Kidney (tissue), 14 donors: Measurements from ENCODE around the gene CILP2. TPM values are rescaled to one million over a fixed set of nuclear protein-coding genes. Genes with fewer than 3 reads are reported as not detected.

ENCODE experiments used
- DNase-seq, 5 donors: peaks; one replicate each; pipeline ENCODE4 v3.0.0-alpha.2; 2013 to 2020
- FAIRE-seq: peaks from 2 replicates; lab custom pipeline; 2012; peaks lifted over from hg19 to GRCh38; lab: Jason Lieb, UNC
- H3K27ac ChIP-seq, 2 donors: one replicate each; pipeline ENCODE4 v1.7.0; 2013; ENCODE audit warnings: low read depth in 2 of 2, low read length in 2 of 2, inconsistent platforms in 1 of 2
- H3K27me3 ChIP-seq: one replicate; pipeline ENCODE4 v1.7.1; 2013; ENCODE audit warnings: low read length, inconsistent platforms; ENCODE audit not compliant: control insufficient read depth, insufficient read depth
- H3K36me3 ChIP-seq, 3 donors: one replicate each; pipeline versions ENCODE4 v1.7.0 to v1.7.1; 2013; ENCODE audit warnings: low read length in 3 of 3, control low read depth in 1 of 3, inconsistent platforms in 1 of 3; ENCODE audit not compliant: insufficient read depth in 3 of 3, control insufficient read depth in 2 of 3
- H3K4me1 ChIP-seq, 3 donors: one replicate each; pipeline versions ENCODE4 v1.7.0 to v1.7.1; 2013; ENCODE audit warnings: low read length in 3 of 3, inconsistent platforms in 1 of 3, low read depth in 1 of 3; ENCODE audit not compliant: control insufficient read depth in 2 of 3, insufficient read depth in 2 of 3
- H3K4me3 ChIP-seq, 3 donors: one replicate each; pipeline versions ENCODE4 v1.7.0 to v1.8.1; 2013; ENCODE audit warnings: low read length in 3 of 3, control low read depth in 1 of 3, inconsistent platforms in 1 of 3
- H3K9ac ChIP-seq, 3 donors: one replicate each; pipeline versions ENCODE4 v1.7.0 to v1.7.1; 2013; ENCODE audit warnings: low read length in 3 of 3, control low read depth in 1 of 3, inconsistent platforms in 1 of 3
- H3K9me3 ChIP-seq, 3 donors: one replicate each; pipeline versions ENCODE4 v1.7.0 to v1.7.1; 2013; ENCODE audit warnings: low read length in 3 of 3, control low read depth in 1 of 3, inconsistent platforms in 1 of 3; ENCODE audit not compliant: control insufficient read depth in 2 of 3, insufficient read depth in 1 of 3
- intact Hi-C: fragments of 100-400 bp; cut with DNase I; formaldehyde crosslinking; loops from one replicate; pipeline ENCODE4 v1.11.1; 2022
- polyA plus RNA-seq: library from polyadenylated mRNA; stranded (reverse); fragments of 350-450 nt; fragmentation: Illumina TruSeq; extraction: RNeasy Lipid Tissue Mini Kit (QIAGEN cat#74804); gene quantifications from one replicate; pipeline ENCODE4 v1.2.3, GENCODE V29; 2014; ENCODE audit warnings: low read depth, low replicate concordance; ENCODE audit not compliant: insufficient read depth
- total RNA-seq: library from RNA; stranded (reverse); fragmentation: NEBNext Ultra II Directional; extraction: Animal tissue kit (Norgen Biotek cat#: 25700); gene quantifications from one replicate; pipeline ENCODE4 v1.2.1, GENCODE V29; 2021
- TF ChIP-seq, protein P1 (sequence below): IDR thresholded peaks from 3 replicates; pipeline ENCODE4 v1.5.1; 2012; ENCODE audit warnings: mild to moderate bottlenecking, moderate library complexity, borderline replicate concordance; ENCODE audit not compliant: insufficient read depth; ENCODE audit errors: extremely low read depth
- donor health status: control.
- donor health status: control.
- donor health status: control.
- donor health status: control.
- donor health status: control.
- donor health status: DM: yes; HTN: yes; CAD: no.
- donor health status: Normal renal cell carcinoma (clear cell type).

CILP2 gene
- total and polyA plus RNA-seq, 2 donors from 2014 or later = 0.41 TPM; not detected in 1

DNA sequence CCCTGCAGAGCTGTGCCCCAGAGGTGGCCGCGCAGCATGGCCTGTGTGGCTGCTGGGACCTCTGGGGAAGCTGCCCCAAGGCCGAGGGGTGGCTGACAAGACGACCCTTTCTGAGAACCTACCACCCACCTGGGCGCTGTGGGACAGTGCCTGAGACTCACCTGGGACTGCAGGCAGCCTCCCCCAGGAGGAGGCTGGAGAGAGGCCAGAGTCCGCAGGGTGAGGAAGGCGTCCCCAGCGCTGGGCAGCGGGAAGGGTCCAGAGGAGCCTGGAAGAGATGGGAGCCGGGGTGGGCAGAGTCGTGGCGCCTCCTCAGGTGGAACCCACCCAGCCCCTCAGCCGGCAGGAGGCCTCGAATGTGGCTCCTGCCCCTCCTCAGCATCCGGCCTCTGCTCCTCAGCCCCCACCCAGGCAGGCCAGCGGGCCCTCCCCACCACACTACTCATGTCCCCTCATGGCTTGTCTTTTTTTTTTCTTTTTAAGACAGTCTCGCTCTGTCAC lies 25.3 kb downstream of the CILP2 start:
- DNase-seq (no peak), FAIRE-seq (no peak)

DNA sequence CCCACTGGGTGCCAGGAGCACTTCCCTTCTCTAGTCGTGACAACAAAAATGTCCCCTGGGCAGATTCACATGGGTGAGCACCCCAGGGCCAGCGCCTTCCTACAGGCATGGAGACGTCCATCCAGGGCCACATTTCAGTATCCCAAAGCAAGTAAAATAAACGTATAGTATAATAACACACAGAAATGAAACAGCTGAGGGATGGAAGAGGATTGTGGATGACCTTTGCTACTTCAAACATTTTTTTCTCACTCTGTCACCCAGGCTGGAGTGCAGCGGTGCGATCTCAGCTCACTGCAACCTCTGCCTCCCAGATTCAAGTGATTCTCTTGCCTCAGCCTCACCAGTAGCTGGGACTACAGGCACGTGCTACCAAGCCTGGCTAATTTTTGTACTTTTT lies 28.2 kb downstream of the CILP2 start:
- Histone ChIP-seq H3K4me3 (no peak overlapping the region), H3K27ac (no peak overlapping the region), H3K36me3 (no peaks in the 10 kb centered on the region), H3K9ac (no peak overlapping the region), H3K9me3 (no peaks in the 10 kb centered on the region), H3K27me3 (no peaks in the 10 kb centered on the region), H3K4me1 (no peaks in the 10 kb centered on the region)
- intact Hi-C loops = no loop called here
- TF ChIP-seq, protein P1, sequence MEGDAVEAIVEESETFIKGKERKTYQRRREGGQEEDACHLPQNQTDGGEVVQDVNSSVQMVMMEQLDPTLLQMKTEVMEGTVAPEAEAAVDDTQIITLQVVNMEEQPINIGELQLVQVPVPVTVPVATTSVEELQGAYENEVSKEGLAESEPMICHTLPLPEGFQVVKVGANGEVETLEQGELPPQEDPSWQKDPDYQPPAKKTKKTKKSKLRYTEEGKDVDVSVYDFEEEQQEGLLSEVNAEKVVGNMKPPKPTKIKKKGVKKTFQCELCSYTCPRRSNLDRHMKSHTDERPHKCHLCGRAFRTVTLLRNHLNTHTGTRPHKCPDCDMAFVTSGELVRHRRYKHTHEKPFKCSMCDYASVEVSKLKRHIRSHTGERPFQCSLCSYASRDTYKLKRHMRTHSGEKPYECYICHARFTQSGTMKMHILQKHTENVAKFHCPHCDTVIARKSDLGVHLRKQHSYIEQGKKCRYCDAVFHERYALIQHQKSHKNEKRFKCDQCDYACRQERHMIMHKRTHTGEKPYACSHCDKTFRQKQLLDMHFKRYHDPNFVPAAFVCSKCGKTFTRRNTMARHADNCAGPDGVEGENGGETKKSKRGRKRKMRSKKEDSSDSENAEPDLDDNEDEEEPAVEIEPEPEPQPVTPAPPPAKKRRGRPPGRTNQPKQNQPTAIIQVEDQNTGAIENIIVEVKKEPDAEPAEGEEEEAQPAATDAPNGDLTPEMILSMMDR = no peak
- FAIRE-seq = no peak
- no peak for DNase-seq

More for the DNA sequence above, 25.3 kb downstream of the CILP2 start:
- Histone ChIP-seq H3K4me1 (no peaks in the 10 kb centered on the region), H3K9ac (no peak overlapping the region), H3K36me3 (no peaks in the 10 kb centered on the region), H3K9me3 (no peaks in the 10 kb centered on the region), H3K4me3 (no peak overlapping the region), H3K27ac (no peak overlapping the region), H3K27me3 (no peaks in the 10 kb centered on the region)
- intact Hi-C loops = no loop called here
- TF ChIP-seq, protein P1 = no peak

DNA sequence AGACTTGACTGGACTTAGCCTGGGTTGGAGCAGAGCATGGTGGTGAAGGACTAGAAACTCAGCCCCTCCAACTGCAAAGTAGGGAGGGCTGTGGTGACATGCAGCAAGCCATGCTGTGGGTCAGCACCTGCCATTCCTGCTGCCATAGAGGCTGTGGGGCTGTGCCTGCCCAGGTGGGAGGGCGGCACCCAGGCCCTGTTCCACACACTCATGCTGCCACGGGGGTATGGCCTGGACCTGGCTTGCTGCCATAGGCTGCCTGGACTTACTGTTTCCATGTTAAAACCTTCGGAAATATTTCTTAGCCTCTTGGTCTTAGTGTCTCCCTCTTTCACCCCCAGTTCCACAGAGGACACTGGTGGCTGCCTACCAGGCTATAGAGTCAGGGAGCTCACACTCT lies 29.3 kb downstream of the CILP2 start:
- H3K9me3 ChIP-seq = no peaks in the 10 kb centered on the region
- intact Hi-C loops = no loop called here
- H3K9ac ChIP-seq = no peak overlapping the region
- no peaks in the 10 kb centered on the region for H3K4me1 ChIP-seq
- H3K27me3 ChIP-seq = no peaks in the 10 kb centered on the region
- H3K4me3 ChIP-seq = no peak overlapping the region
- TF ChIP-seq, protein P1 = no peak
- no peak for DNase-seq
- no peaks in the 10 kb centered on the region for H3K36me3 ChIP-seq
- no peak overlapping the region for H3K27ac ChIP-seq
- no peak for FAIRE-seq
